SK-N-SH treated with all-trans-retinoic acid at 6 μM for 48 hours (cell line): Measurements from ENCODE around the gene SMIM20.

Source experiments
- ATAC-seq: fragments of 200-7000 bp; cut with Tn5 transposase; 3 replicates; pipeline ENCODE4 v1.9.1; 2020; ENCODE audit warnings: mild to moderate bottlenecking, moderate library complexity
- ARNTL ChIP-seq: fragments of 450-650 bp; formaldehyde crosslinking; IDR thresholded peaks from 2 replicates; pipeline ENCODE4 v1.5.0; 2020; ENCODE audit warnings: low read depth, mild to moderate bottlenecking, moderate library complexity, borderline replicate concordance
- BACH2 ChIP-seq: fragments of 250-450 bp; sonication (Bioruptor Pico); IDR thresholded peaks from 2 replicates; pipeline ENCODE4 v1.9.0; 2021; ENCODE audit warnings: mild to moderate bottlenecking, borderline replicate concordance
- CSDC2 ChIP-seq: fragments of 250-450 bp; sonication (Bioruptor Pico); IDR thresholded peaks from 2 replicates; pipeline ENCODE4 v1.5.0; 2020; ENCODE audit warnings: mild to moderate bottlenecking, moderate library complexity
- CSRNP3 ChIP-seq: fragments of 250-450 bp; sonication (Bioruptor Pico); IDR thresholded peaks from 2 replicates; pipeline ENCODE4 v1.5.1; 2021; ENCODE audit warnings: mild to moderate bottlenecking, moderate library complexity
- ESRRG ChIP-seq: fragments of 250-450 bp; sonication (Bioruptor Pico); IDR thresholded peaks from 2 replicates; pipeline ENCODE4 v1.6.1; 2021; ENCODE audit warnings: mild to moderate bottlenecking
- GLIS3 ChIP-seq: fragments of 250-450 bp; sonication (Bioruptor Pico); IDR thresholded peaks from 2 replicates; pipeline ENCODE4 v1.5.0; 2020; ENCODE audit warnings: mild to moderate bottlenecking, moderate library complexity
- OSR1 ChIP-seq: fragments of 250-450 bp; sonication (Bioruptor Pico); IDR thresholded peaks from 2 replicates; pipeline ENCODE4 v1.8.0; 2022; ENCODE audit warnings: moderate library complexity, mild to moderate bottlenecking, inconsistent platforms
- PATZ1 ChIP-seq: fragments of 250-450 bp; sonication (Bioruptor Pico); IDR thresholded peaks from 2 replicates; pipeline ENCODE4 v1.8.0; 2020; ENCODE audit warnings: mild to moderate bottlenecking, moderate library complexity, borderline replicate concordance
- POU6F1 ChIP-seq: fragments of 250-450 bp; sonication (Bioruptor Pico); IDR thresholded peaks from 2 replicates; pipeline ENCODE4 v1.8.0; 2021; ENCODE audit warnings: low read depth, mild to moderate bottlenecking, moderate library complexity, borderline replicate concordance
- RARB ChIP-seq: fragments of 250-450 bp; sonication (Bioruptor Pico); IDR thresholded peaks from 2 replicates; pipeline ENCODE4 v1.8.0; 2021; ENCODE audit warnings: mild to moderate bottlenecking, moderate library complexity
- TCF4 ChIP-seq: fragments of 250-450 bp; sonication (Bioruptor Pico); IDR thresholded peaks from 2 replicates; pipeline ENCODE4 v1.8.0; 2021; ENCODE audit warnings: mild to moderate bottlenecking, moderate library complexity, borderline replicate concordance
- TOX ChIP-seq: fragments of 250-450 bp; sonication (Bioruptor Pico); IDR thresholded peaks from 2 replicates; pipeline ENCODE4 v1.8.0; 2021; ENCODE audit warnings: mild to moderate bottlenecking, moderate library complexity, borderline replicate concordance
- TSHZ2 ChIP-seq: fragments of 250-450 bp; sonication (Bioruptor Pico); IDR thresholded peaks from 2 replicates; pipeline ENCODE4 v1.5.0; 2020; ENCODE audit warnings: mild to moderate bottlenecking, moderate library complexity
- ZC3H10 ChIP-seq: fragments of 250-450 bp; sonication (Bioruptor Pico); IDR thresholded peaks from 2 replicates; pipeline ENCODE4 v1.5.1; 2021; ENCODE audit warnings: mild to moderate bottlenecking, moderate library complexity
- ZFP3 ChIP-seq: fragments of 250-450 bp; sonication (Bioruptor Pico); IDR thresholded peaks from 2 replicates; pipeline ENCODE4 v1.5.0; 2020; ENCODE audit warnings: mild to moderate bottlenecking, moderate library complexity
- ZFP30 ChIP-seq: fragments of 450-650 bp; formaldehyde crosslinking; IDR thresholded peaks from 2 replicates; pipeline ENCODE4 v1.5.0; 2022; ENCODE audit warnings: mild to moderate bottlenecking, moderate library complexity
- ZNF565 ChIP-seq: fragments of 450-650 bp; formaldehyde crosslinking; conservative IDR thresholded peaks from 2 replicates; pipeline ENCODE4 v1.5.0; 2020; ENCODE audit warnings: low read depth, mild to moderate bottlenecking, moderate library complexity
- ZNF70 ChIP-seq: fragments of 450-650 bp; formaldehyde crosslinking; IDR thresholded peaks from 2 replicates; pipeline ENCODE4 v1.5.0; 2020; ENCODE audit warnings: mild to moderate bottlenecking, moderate library complexity
- ZNF8 ChIP-seq: fragments of 450-650 bp; formaldehyde crosslinking; IDR thresholded peaks from 2 replicates; pipeline ENCODE4 v1.5.0; 2020; ENCODE audit warnings: mild to moderate bottlenecking, moderate library complexity
- TF ChIP-seq, protein P1 (sequence below): fragments of 250-450 bp; sonication (Bioruptor Pico); IDR thresholded peaks from 2 replicates; pipeline ENCODE4 v1.5.1; 2020; ENCODE audit warnings: low read depth, mild to moderate bottlenecking, moderate library complexity

Gene SMIM20

GRCh38 chr4:25879991-25880651 is 33.9 kb upstream of the SMIM20 start:
- no peak for ATAC-seq
- TF ChIP-seq POU6F1 (CRISPR knock-in tag), result no peak
- no peak for TF ChIP-seq ESRRG
- TF ChIP-seq TOX, result no peak
- no peak for TF ChIP-seq CSRNP3 (CRISPR knock-in tag)
- TF ChIP-seq ZFP30 (CRISPR knock-in tag), result no peak
- no peak for TF ChIP-seq GLIS3 (CRISPR knock-in tag)
- no peak for TF ChIP-seq TCF4
- TF ChIP-seq OSR1 (CRISPR knock-in tag), result no peak
- TF ChIP-seq ZNF70 (CRISPR knock-in tag), result no peak
- no peak for TF ChIP-seq ZC3H10 (CRISPR knock-in tag)
- no peak for TF ChIP-seq TSHZ2 (CRISPR knock-in tag)
- TF ChIP-seq ZFP3, result no peak
- no peak for TF ChIP-seq ARNTL (CRISPR knock-in tag)
- no peak for TF ChIP-seq ZNF8 (CRISPR knock-in tag)
- no peak for TF ChIP-seq ZNF565 (CRISPR knock-in tag)
- TF ChIP-seq PATZ1 (CRISPR knock-in tag), result no peak

- TF ChIP-seq PATZ1 (CRISPR knock-in tag) (no peak), GLIS3 (CRISPR knock-in tag) (no peak), ZNF565 (CRISPR knock-in tag) (no peak), BACH2 (CRISPR knock-in tag) (no peak), POU6F1 (CRISPR knock-in tag) (no peak), ZNF8 (CRISPR knock-in tag) (no peak), CSDC2 (CRISPR knock-in tag) (no peak), ARNTL (CRISPR knock-in tag) (no peak), CSRNP3 (CRISPR knock-in tag) (no peak), RARB (CRISPR knock-in tag) (no peak), ZC3H10 (CRISPR knock-in tag) (no peak)
- TF ChIP-seq, protein P1, sequence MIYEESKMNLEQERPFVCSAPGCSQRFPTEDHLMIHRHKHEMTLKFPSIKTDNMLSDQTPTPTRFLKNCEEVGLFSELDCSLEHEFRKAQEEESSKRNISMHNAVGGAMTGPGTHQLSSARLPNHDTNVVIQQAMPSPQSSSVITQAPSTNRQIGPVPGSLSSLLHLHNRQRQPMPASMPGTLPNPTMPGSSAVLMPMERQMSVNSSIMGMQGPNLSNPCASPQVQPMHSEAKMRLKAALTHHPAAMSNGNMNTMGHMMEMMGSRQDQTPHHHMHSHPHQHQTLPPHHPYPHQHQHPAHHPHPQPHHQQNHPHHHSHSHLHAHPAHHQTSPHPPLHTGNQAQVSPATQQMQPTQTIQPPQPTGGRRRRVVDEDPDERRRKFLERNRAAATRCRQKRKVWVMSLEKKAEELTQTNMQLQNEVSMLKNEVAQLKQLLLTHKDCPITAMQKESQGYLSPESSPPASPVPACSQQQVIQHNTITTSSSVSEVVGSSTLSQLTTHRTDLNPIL (CRISPR knock-in tag), result no peak
- no peak for ATAC-seq
These were observed 32.8 kb upstream of the SMIM20 start for GRCh38 chr4:25881193-25881592.
